ENCODE measurements around the gene DNAJA4. TPM values are rescaled to one million over a fixed set of nuclear protein-coding genes. Genes with fewer than 3 reads are reported as not detected.

Gene DNAJA4
- total and polyA plus RNA-seq, 2 experiments from 2014 or later, result 5.0 to 12.5 TPM

GRCh38 chr15:78229431-78230406 is 34.6 kb upstream of the DNAJA4 start:
- H2AFZ ChIP-seq, result no peak overlapping the region
- DNase-seq (ENCODE audit: low spot score) (no peak), ATAC-seq (no peak; the same call in 2 of the 3 replicates)
- no peaks in the 10 kb centered on the region for H3K9me2 ChIP-seq (ENCODE audit: insufficient read depth)
- H3K27me3 Mint-ChIP-seq (ENCODE audit: insufficient read depth, low read depth, poor library complexity), result peaks cover 5% of the 10 kb centered on the region
- no peak overlapping the region for H3K4me3 ChIP-seq
- no peak overlapping the region for H3K4me2 ChIP-seq
- no peaks in the 10 kb centered on the region for H3K79me2 ChIP-seq (replicated peaks; ENCODE audit: insufficient read depth)
- peaks cover under 1% of the 10 kb centered on the region; the same call in 1 of the 3 replicates for H3K36me3 Mint-ChIP-seq (ENCODE audit: low read depth)
- TF ChIP-seq NANOG (IDR thresholded peaks at IDR 0.05; ENCODE audit: borderline replicate concordance) (no peak), ZNF462 (CRISPR knock-in tag; IDR thresholded peaks at IDR 0.05) (no peak), ZNF331 (CRISPR knock-in tag; IDR thresholded peaks at IDR 0.05; ENCODE audit: low read depth) (no peak), EZH2phosphoT487 (IDR thresholded peaks at IDR 0.05; ENCODE audit: unreplicated experiment) (no peak), CTCF (conservative IDR thresholded peaks at IDR 0.05; ENCODE audit: low read depth in 2 of 2) (no peak), EZH2 (IDR thresholded peaks at IDR 0.05; ENCODE audit: low read depth, unreplicated experiment) (no peak), JUNB (IDR thresholded peaks at IDR 0.05; ENCODE audit: unreplicated experiment) (no peak), ZNF114 (CRISPR knock-in tag; IDR thresholded peaks at IDR 0.05) (no peak), CREB1 (CRISPR knock-in tag; IDR thresholded peaks at IDR 0.05; ENCODE audit: low read depth) (no peak), POLR2AphosphoS5 (IDR thresholded peaks at IDR 0.05; ENCODE audit: low read depth) (no peak), STAT1 (IDR thresholded peaks at IDR 0.05; ENCODE audit: unreplicated experiment) (no peak)
- H3K27me3 ChIP-seq (ENCODE audit: insufficient read depth), result no peaks in the 10 kb centered on the region
- peaks cover 5% of the 10 kb centered on the region; the same call in 1 of the 2 replicates for H3F3A ChIP-seq (replicated peaks; ENCODE audit: low read depth)
- H3K27ac Mint-ChIP-seq, result no peak overlapping the region
- H3K9me3 Mint-ChIP-seq, result no peaks in the 10 kb centered on the region
- H3K27ac ChIP-seq (ENCODE audit: low read depth), result no peak overlapping the region
- H3K4me3 Mint-ChIP-seq, result no peak overlapping the region; the same call in 2 of the 3 replicates
- no peaks in the 10 kb centered on the region for H3K36me3 ChIP-seq (ENCODE audit: insufficient read depth)
- peaks cover 15% of the 10 kb centered on the region for H3K4me1 ChIP-seq (ENCODE audit: insufficient read depth)
- no peaks in the 10 kb centered on the region for H4K20me1 ChIP-seq (replicated peaks; ENCODE audit: insufficient read depth)
- peaks cover 16% of the 10 kb centered on the region for H3K4me1 Mint-ChIP-seq
